GM19025 (cell line): ENCODE data around the gene GUCY2D.
"Not testable (repeated sequence)": the region's sequence is repeated elsewhere in the genome, so short reads cannot be mapped to it uniquely, and the experiment has no call there.

Experiments used
- ATAC-seq: cut with Tn5 transposase; IDR thresholded peaks from one replicate; pipeline ENCODE4 v1.9.1; 2021; ENCODE audit warnings: mild to moderate bottlenecking, low read depth, moderate library complexity; ENCODE audit not compliant: unreplicated experiment

The GUCY2D gene

DNA sequence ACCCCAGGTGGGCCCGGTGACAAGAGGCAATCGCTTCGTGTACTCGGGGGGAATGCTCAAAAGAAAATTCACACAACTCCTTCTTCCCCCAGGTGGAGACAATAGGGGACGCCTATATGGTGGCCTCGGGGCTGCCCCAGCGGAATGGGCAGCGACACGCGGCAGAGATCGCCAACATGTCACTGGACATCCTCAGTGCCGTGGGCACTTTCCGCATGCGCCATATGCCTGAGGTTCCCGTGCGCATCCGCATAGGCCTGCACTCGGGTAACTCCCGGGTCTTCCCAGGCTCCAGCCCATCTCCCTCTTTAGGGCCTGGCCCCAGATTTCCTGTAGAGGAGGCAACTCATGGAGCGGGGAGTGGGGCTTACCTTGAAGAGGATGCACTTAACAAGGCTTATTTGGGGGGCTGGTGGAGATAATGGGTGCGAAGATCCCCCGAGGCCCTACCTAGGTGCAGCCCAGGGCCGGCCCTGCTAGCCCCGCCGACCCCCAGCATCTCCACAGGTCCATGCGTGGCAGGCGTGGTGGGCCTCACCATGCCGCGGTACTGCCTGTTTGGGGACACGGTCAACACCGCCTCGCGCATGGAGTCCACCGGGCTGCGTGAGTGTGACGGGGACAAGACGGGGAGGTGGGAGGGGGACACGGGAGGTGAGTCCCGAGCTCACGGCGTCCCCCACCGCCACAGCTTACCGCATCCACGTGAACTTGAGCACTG is 13.0 kb downstream of the GUCY2D start:
- ATAC-seq, result no peak

DNA sequence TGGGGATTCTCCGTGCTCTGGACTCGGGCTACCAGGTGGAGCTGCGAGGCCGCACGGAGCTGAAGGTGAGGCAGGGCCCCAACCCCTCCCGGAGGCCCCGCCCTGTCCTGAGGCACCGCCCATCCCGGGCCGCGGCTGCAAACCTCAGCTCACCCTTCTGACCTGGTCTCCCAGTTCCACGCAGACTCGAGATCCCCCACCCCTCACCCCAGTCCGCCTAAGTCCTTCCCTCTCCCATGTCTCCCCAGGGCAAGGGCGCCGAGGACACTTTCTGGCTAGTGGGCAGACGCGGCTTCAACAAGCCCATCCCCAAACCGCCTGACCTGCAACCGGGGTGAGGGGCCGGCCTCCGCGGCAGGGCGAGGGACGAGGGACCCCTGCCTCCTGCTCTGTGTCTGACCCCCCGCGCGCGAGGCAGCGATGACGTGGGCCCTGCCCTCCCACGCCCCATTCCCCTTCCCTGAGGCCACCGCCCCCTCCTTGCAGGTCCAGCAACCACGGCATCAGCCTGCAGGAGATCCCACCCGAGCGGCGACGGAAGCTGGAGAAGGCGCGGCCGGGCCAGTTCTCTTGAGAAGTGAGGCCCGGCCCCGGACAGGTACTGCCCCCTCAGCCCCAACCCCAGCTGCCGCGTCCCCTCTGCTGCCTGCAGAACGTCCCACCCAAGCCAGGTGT is 13.7 kb downstream of the GUCY2D start:
- ATAC-seq, result no peak

DNA sequence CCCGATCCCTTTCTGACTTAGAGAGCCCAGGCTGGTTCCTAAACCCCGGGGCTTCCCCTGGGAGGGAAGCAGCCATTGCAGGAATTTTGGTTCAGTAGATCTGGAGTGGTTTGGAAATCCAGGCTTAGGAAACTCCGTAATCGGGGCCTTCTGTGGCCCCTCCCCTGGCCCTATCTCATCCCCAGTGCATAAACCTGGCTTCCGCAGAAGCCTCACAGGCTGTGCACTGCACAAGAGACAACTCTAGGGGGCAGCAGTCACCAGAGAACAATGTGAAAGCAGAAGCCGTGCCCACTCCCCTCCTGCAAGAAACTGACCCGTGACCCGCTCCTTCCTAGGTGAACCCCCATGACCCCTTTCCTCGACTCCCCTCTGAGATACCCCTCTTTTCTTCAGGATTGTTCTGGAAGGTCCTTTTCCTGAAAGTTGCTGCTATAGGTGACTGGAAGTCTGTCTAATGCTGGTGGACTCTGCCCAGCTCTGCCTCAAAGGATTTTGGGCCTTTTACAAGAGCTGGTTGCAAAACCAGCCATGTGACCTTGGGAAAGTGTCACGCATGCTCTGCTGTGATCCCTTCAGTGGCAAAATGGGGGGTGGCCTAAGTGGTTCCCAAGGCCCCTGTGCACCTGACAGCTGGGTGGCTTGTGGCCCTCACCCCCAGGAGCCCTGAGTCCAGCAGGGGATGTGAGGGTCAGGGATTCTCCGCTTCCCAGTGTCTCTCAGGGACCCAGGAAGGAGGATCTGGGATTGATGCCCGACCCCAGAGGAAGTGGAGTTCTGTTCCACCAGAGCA is 14.4 kb downstream of the GUCY2D start:
- no peak for ATAC-seq

DNA sequence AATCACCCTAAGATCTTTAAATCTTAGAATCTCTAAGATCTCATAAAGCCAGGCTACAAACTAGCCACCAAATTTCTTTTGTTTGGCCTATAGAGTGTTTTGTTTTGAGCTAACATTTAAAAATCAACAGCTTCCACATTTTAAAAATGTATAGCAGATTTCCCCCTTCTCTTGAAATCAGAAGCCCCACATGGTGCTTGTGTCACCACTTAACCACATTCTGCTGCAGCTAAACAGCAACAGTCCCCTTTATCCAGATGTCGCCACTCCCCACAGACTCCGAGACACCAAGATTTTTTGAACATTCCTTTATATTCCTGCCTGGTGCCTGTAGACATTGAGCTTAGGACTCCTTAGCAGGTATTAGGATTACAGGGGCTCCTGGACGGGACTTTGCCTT is 16.0 kb downstream of the GUCY2D start:
- ATAC-seq, result no peak

DNA sequence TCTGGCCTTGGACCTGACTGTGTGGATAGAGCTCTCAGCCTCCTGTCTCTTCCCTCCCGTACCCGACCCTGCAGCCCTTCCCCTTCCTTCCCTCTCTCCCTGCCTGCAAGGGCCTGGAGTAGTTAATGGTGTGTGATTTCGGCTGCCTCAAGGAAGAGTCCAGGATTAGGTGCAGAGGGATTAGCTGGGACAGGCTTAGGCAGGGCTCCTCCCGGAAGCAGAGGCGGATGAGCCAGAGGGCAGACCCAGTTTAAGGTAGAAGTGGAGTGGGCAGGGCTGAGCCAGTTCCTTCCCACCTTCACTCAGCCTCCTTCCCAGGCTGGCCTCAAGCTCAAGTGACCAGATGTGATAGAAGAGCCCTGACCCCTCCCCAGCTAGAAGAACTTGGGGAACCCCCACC is 16.8 kb downstream of the GUCY2D start:
- no peak for ATAC-seq

DNA sequence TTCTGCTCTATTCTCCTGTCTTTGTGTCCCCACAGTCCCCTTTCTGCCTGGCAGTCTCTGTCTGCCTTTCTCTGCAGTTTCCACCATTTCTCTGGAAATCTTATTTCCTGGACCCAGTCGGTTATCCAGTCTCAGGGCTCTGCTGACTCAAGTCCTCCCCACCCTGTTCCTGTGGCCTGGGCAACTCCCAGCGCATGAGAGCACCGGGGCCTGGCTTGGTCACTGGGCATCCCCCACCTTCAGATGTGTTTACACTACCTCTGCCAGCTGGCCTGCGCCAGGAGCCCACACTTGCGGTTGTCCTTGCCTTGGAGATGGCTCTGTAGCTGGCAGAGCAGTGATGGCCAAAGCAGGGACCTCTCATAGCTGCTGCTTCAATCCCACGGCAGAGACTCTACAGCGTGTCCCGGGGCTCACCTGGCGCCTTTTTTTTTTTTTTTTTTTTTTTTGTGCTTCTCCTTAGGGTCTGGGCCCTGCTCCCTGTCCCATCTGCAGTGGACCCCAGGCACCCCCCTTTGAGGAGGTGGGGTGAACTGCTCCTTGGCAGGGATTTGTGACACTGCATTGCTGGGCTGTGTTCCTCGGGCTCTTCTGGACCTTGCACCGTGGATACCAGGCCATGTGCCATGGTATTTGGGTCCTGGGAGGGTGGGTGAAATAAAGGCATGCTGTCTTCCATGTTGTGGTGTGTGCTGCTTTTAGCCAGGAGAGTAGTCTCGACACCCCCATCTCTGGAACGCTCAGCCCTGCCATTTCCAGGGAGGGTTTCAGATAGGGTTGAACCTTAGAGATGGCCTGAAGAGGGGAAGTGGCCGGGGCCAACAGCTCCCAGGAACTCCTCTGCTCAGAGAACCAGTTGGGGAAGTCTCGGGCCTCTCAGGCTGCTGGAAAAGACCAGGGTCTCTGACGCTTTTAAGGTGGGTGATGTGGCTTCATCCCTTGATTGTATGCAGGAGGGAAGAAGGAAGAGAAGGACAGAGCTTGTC is 17.5 kb downstream of the GUCY2D start:
- no peak for ATAC-seq

DNA sequence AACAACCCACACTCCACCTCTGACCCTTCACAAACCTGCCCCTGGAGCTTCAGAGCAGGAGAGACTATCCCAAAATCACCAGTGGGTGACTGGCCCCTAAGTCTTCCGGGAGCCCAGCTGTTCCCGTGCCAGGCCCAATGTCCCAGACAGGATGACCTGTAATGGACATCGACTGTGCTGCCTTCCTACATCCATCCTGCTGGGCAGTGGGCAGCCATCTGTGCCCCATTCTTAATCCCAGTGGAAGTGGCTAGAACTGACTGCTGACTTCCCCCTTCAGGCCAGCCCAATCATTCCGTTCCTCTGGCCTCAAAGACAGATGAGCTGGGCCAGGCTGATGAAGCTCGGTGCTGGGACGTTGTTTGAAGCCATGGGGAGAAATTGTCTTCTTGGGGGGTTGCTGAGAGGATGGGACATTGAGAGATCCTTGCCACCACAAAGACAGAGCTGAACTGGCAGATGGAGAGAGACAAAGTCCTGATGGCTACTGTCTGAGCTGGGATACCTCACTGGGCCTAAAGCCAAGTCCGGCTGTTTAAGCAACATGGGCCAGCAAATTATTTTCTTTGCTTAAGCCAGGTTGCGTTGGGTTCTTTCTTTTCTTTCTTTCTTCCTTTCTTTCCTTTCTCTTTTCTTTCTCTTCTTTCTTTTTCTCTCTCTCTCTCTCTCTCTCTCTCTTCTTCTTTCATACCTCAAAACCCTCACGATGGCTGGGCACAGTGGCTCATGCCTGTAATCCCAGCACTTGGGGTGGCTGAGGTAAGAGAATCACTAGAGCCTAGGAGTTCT is 18.6 kb downstream of the GUCY2D start:
- no peak for ATAC-seq

DNA sequence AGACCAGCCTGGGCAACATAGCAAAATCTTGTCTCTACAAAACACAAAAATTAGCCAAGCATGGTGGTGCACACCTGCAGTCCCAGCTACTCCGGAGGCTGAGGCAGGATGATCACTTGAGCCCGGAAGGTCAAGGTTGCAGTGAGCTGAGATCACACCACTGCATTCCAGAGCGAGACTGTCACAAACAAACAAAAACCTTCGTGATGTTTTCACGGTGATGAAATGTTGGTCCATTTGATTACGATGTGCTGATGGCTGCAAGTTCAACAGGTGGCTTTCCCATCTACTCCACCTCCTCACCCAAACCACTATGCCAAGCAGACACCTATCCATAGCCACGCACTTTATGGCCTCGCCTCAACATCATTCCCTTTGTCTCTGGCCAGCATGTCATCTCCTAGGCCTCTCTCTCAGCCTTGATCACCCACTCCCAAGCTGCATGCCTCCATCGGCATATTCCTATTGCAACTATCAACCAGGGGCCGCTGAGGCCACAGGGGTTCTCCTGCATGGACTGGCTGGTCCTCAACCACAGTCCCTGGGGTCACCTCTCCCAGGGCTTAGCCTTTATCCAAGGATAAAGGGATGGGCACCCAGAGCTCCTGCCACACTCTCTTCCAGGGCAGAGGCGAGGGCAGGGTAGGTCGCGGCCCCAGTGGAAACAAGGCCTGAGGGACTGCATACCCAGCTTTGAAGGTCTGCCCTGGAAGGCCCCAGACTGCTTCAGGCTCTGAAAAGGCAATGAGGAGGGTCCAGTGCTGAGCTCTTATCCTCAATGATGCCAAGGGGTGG is 19.3 kb downstream of the GUCY2D start:
- ATAC-seq, result no peak

DNA sequence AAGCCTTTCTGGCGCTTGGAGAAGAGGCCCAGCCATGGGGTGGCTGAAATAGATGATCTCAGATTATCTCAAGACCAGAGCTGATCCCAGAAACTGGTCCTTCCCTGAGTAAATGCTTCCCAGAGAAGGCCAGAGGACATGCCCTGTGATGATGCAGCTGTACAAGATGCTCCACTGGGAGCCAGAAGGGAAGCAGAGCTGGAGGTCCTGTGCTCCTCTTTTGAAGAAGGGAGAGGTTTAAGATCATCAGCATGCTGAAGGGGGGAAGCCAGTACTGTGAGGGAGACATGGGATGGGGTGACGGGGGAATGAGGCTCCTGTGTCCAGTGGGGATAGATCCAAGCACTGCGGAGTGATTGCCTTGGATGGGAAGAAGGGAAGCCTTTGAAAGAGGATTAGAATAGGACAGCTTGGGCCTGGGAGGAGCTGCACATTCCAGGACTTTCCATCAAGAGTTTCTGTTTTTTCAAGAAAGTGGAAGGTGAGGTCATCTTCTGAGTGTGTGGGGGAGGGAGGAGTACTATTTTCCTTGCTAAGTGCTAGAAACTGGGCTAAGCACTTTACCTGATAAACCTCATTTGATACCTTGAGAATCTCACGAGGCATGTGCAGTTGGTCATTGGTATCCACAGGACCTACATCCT is 20.1 kb downstream of the GUCY2D start:
- ATAC-seq, result no peak

DNA sequence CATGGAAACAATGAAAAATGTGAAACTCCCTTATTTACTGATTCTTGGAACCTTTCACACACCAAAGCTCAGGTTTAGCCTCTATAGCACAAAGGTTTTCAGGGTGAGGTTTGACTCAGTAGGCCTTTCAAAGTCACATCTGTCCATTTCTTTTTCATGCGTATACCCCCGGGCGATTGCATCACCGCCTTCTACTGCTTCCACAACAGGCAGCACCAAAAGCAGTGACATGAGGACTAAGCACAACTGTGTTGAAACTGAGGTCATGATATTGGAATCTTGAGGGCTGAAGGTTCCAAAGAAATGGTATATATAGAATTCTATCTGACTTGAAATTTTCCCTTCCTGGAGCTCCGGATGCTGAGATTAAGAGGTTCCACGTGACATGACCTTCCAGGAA is 21.7 kb downstream of the GUCY2D start:
- not testable (repeated sequence) for ATAC-seq

DNA sequence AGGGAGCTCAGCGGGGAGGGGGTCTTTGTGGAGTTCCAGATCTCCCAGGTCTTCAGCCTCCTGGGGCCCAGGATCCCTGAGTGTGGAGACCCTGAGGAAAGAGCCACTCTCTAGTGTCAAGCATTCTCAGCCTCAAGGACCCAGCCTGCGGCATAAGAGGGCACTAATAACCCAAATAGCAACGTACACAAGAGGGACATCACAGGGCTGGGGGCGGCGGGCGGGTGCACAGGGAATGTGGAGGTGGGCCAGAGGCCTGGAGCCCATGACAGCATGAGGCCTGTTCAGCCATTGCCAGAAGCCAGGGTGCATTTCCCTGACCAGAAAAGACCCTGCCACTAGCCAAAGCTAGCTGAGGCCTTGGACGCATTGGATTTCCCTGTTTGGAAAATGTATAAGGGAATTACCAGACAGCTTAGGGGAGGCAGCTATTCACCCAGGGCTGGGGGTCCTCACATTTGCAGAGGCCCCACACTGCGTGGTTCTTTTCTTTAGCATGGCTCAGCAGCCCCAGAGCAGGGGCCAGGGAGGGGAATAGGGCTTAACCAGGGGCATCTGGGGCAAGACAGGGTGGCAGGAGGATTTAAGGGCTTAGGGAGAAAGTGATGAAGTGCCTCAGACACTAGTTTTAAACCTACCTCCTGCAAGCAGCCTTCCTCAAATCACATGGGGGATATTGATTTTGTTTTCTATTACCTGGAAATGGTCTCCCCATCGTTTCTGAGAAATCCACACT is 22.9 kb downstream of the GUCY2D start:
- ATAC-seq, result no peak

DNA sequence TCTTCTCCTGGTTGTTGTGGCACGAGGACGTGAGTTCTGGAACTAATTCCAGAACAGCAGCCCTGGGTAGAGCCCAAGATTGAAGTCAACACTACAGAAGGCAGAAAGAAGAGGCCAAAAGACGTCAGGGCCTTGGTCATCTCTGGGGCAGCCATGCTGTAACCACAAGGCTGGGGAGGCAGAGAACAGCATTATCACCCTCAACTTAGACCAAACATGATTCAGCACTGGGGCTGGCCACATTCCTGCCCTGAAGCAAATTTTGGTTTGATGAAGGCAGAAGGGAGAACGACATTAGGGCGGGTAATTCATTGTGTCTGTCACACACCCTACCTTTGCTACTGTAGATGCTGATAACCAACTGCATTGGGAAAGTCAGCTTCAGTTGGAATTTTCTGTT is 26.7 kb downstream of the GUCY2D start:
- no peak for ATAC-seq

DNA sequence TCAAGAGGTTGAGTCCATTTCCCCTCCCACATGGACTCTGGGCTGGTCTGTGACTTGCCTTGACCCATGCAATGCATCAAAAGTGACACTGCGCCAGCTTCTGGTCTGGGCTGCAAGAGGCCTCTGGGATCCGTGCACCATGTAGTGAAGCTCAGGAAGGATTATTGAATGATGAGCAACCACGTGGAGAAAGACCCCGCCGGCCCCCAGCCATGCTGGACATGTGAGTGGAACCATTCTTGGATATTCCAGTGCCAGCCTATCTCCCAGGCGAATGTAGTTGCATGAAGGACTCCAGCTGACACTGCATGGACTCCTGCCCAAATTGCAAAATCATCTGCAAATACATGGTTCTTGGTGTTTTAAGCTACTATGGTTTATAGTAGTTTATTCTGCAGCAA is 28.8 kb downstream of the GUCY2D start:
- ATAC-seq, result no peak

DNA sequence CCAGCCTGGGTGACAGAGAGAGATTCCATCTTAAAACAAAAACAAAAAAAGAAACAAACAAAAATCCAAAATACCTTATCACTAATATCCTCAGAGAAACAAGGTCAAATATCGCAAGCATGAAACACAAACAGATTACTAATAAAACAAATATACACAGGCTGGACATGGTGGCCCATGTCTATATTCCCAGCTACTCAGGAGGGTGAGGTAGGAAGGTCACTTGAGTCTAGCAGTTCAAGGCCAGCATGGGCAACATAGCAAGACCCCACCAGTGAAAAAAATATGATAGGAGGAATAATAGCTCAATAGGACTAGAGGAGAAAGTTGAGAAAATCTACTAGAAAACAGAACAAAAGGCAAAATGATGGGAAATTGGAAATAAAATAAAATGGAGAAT is 29.5 kb downstream of the GUCY2D start:
- no peak for ATAC-seq

DNA sequence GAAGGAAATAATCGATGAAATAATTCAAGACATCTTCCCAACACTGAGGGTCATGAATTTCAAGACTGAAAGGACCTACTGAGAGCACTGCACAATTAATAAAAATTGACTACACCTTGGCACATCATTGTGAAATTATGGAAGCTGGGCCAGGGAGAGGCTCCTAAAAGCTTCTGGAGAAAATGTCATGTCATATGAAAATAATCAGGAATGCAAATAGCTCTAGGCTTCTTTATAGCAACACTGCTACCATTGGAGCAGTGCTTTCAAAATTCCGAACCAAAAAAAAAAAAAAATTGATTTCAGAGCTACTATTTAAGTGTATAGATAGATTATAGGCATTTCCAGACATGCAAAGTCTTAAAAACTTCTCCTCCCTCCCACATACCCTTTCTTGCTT is 30.0 kb downstream of the GUCY2D start:
- no peak for ATAC-seq

DNA sequence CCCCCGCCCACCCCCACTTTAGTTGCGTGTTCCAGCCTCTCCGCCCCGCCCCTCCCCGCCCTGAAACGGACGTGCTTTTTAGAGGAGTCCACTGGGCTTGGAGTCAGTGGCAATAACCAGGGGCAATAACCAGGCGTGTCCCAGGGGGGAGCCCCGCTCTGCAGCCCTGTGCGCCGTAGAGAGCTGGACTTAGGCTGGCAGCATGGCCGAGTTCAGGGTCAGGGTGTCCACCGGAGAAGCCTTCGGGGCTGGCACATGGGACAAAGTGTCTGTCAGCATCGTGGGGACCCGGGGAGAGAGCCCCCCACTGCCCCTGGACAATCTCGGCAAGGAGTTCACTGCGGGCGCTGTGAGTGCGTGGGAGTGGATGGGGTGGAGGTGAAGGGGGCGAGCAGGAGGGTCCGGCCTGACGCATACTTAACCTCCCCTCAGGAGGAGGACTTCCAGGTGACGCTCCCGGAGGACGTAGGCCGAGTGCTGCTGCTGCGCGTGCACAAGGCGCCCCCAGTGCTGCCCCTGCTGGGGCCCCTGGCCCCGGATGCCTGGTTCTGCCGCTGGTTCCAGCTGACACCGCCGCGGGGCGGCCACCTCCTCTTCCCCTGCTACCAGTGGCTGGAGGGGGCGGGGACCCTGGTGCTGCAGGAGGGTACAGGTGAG is 36.7 kb downstream of the GUCY2D start, which contains the start of gene ALOX15B:
TSS of gene ALOX15B (plus strand) at position 106 of the 657 bp plus-strand sequence. CDS start at position 203, 97 bp downstream.
- ATAC-seq, result no peak

DNA sequence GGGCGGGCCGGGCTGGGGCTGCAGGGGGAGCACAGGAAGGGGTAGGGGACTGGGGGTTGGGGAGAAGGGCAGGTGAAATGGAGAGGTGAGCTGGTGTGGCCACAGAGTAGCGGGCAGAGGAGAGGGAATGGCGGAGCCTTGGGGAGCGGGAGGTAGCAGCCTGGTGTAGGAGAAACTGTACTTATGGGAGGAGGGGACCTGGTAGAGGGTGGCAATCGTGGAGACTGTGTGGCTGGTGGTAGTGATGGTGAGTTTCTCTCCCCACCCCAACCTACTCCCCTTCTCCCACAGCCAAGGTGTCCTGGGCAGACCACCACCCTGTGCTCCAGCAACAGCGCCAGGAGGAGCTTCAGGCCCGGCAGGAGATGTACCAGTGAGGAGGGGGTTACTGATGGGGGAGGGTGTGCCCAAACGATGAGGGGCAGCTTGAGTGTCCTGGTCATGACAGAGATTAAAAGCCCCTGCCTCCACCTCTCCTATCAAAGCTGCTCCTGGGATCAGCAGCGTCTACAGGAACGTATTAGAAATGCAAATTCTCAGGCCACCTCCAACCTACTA is 37.3 kb downstream of the GUCY2D start:
- no peak for ATAC-seq
